ENCODE measurements around the gene DNAH14. TPM values are rescaled to one million over a fixed set of nuclear protein-coding genes. Genes with fewer than 3 reads are reported as not detected.

DNAH14 gene
- total and polyA plus RNA-seq, 2 of the 8 experiments (the other 6 are each of a cell fraction or from before 2014, with no cell fraction given) = 8.4 to 40.7 TPM

DNA sequence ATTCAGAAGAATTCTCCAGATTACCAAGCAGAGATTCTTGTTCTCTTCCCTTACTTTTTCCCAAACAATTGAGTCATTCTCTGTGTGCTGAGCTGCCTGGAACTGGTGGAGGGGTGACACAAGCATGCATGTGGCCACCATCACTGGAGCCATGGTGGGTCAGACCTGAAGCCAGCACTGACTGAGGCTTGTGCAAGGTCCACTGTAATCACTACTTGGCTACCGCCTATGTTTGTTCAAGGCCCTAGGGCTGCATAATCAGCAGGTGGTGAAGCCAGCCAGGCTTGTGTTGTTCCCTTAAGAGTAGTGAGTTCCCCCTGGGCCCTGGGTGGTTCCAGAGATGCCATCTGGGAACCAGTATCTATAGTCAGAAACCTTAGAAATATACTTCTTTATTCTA, 183.8 kb downstream of the DNAH14 start (continued):
- TF ChIP-seq, protein P1, sequence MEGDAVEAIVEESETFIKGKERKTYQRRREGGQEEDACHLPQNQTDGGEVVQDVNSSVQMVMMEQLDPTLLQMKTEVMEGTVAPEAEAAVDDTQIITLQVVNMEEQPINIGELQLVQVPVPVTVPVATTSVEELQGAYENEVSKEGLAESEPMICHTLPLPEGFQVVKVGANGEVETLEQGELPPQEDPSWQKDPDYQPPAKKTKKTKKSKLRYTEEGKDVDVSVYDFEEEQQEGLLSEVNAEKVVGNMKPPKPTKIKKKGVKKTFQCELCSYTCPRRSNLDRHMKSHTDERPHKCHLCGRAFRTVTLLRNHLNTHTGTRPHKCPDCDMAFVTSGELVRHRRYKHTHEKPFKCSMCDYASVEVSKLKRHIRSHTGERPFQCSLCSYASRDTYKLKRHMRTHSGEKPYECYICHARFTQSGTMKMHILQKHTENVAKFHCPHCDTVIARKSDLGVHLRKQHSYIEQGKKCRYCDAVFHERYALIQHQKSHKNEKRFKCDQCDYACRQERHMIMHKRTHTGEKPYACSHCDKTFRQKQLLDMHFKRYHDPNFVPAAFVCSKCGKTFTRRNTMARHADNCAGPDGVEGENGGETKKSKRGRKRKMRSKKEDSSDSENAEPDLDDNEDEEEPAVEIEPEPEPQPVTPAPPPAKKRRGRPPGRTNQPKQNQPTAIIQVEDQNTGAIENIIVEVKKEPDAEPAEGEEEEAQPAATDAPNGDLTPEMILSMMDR (IDR thresholded peaks at IDR 0.05; ENCODE audit: control extremely low read depth in 1 of 3, insufficient read depth in 1 of 3, low read depth in 1 of 3, low read length in 3 of 3) = no peak
- TF ChIP-seq POLR2AphosphoS5 (IDR thresholded peaks at IDR 0.05; ENCODE audit: low read depth, low read length) = no peak
- no peak for TF ChIP-seq CBX8 (IDR thresholded peaks at IDR 0.05; ENCODE audit: borderline replicate concordance, low read depth, low read length)
- TF ChIP-seq, protein P2, sequence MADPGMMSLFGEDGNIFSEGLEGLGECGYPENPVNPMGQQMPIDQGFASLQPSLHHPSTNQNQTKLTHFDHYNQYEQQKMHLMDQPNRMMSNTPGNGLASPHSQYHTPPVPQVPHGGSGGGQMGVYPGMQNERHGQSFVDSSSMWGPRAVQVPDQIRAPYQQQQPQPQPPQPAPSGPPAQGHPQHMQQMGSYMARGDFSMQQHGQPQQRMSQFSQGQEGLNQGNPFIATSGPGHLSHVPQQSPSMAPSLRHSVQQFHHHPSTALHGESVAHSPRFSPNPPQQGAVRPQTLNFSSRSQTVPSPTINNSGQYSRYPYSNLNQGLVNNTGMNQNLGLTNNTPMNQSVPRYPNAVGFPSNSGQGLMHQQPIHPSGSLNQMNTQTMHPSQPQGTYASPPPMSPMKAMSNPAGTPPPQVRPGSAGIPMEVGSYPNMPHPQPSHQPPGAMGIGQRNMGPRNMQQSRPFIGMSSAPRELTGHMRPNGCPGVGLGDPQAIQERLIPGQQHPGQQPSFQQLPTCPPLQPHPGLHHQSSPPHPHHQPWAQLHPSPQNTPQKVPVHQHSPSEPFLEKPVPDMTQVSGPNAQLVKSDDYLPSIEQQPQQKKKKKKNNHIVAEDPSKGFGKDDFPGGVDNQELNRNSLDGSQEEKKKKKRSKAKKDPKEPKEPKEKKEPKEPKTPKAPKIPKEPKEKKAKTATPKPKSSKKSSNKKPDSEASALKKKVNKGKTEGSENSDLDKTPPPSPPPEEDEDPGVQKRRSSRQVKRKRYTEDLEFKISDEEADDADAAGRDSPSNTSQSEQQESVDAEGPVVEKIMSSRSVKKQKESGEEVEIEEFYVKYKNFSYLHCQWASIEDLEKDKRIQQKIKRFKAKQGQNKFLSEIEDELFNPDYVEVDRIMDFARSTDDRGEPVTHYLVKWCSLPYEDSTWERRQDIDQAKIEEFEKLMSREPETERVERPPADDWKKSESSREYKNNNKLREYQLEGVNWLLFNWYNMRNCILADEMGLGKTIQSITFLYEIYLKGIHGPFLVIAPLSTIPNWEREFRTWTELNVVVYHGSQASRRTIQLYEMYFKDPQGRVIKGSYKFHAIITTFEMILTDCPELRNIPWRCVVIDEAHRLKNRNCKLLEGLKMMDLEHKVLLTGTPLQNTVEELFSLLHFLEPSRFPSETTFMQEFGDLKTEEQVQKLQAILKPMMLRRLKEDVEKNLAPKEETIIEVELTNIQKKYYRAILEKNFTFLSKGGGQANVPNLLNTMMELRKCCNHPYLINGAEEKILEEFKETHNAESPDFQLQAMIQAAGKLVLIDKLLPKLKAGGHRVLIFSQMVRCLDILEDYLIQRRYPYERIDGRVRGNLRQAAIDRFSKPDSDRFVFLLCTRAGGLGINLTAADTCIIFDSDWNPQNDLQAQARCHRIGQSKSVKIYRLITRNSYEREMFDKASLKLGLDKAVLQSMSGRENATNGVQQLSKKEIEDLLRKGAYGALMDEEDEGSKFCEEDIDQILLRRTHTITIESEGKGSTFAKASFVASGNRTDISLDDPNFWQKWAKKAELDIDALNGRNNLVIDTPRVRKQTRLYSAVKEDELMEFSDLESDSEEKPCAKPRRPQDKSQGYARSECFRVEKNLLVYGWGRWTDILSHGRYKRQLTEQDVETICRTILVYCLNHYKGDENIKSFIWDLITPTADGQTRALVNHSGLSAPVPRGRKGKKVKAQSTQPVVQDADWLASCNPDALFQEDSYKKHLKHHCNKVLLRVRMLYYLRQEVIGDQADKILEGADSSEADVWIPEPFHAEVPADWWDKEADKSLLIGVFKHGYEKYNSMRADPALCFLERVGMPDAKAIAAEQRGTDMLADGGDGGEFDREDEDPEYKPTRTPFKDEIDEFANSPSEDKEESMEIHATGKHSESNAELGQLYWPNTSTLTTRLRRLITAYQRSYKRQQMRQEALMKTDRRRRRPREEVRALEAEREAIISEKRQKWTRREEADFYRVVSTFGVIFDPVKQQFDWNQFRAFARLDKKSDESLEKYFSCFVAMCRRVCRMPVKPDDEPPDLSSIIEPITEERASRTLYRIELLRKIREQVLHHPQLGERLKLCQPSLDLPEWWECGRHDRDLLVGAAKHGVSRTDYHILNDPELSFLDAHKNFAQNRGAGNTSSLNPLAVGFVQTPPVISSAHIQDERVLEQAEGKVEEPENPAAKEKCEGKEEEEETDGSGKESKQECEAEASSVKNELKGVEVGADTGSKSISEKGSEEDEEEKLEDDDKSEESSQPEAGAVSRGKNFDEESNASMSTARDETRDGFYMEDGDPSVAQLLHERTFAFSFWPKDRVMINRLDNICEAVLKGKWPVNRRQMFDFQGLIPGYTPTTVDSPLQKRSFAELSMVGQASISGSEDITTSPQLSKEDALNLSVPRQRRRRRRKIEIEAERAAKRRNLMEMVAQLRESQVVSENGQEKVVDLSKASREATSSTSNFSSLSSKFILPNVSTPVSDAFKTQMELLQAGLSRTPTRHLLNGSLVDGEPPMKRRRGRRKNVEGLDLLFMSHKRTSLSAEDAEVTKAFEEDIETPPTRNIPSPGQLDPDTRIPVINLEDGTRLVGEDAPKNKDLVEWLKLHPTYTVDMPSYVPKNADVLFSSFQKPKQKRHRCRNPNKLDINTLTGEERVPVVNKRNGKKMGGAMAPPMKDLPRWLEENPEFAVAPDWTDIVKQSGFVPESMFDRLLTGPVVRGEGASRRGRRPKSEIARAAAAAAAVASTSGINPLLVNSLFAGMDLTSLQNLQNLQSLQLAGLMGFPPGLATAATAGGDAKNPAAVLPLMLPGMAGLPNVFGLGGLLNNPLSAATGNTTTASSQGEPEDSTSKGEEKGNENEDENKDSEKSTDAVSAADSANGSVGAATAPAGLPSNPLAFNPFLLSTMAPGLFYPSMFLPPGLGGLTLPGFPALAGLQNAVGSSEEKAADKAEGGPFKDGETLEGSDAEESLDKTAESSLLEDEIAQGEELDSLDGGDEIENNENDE (IDR thresholded peaks at IDR 0.05; ENCODE audit: insufficient replicate concordance, low read length) = no peak
- no peak for TF ChIP-seq GTF2F1 (IDR thresholded peaks at IDR 0.05; ENCODE audit: borderline replicate concordance, low read depth, low read length)

Measured in H1 (cell line).